HG03442 (cell line): ENCODE data around the gene HAPLN3.

ENCODE experiments used
- ATAC-seq: cut with Tn5 transposase; IDR thresholded peaks from one replicate; pipeline ENCODE4 v1.9.1; 2021; ENCODE audit warnings: mild to moderate bottlenecking, moderate library complexity; ENCODE audit not compliant: unreplicated experiment

The HAPLN3 gene

DNA sequence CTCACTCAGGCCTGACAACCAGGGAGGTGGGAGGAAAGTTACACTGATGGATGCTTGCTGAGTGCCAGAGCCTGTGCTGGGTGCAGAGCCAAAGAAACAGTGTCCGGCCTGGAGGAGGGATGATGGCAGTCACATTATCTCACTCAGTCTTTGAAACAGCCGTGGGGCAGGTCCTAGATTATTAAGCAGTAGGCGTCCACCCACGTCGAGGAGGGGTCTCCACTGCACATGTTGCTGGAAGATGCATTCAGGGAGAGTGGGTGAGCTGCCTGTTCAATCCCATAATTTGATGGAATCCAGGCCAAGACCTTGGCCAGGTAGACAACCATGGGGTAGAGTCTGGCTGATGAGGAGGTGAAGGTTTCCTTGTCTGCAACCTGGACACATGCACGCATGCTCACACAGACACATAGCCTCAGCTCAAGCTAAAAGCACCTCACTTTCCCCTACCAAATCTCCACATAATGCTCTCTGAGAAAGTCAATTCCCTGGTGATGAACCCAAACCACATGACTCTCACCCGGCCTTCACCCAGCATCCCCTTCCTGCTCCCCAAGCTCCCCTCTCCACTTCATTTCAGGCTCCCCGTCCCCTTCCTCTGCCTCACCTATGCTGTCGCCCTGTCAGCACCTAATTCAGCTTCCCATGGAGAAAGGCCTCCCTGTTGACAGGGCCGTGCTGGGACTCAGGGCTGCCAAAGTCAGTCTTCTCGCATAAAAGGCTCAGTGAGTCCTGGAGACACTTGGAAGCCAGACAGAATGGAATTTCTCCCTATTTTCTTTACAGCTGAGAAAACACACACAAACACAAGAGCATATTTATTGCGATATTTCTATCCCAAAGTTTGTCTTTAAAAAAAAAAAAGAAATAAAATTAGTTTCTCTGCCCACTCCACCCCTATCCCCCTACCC, 62.3 kb downstream of the HAPLN3 start:
- ATAC-seq: no peak

DNA sequence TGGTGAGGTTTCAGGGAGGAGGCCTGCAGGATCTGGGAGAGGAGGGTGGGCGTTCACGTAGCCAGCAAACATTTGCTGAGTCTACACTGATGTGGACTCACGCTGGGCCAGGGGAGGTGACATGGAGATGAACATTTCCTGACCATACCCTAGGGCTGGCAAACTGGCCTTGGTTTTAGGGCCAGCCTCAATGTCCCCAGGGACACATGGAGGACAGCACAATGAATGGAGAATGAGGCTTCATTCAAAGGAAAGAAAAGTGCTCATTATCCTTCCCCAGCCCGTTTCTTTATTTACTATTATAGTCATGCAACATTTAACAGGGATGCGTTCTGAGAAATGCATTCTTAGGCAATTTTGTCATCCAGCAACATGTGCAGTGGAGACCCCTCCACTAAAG, 65.3 kb downstream of the HAPLN3 start:
- ATAC-seq: no peak

DNA sequence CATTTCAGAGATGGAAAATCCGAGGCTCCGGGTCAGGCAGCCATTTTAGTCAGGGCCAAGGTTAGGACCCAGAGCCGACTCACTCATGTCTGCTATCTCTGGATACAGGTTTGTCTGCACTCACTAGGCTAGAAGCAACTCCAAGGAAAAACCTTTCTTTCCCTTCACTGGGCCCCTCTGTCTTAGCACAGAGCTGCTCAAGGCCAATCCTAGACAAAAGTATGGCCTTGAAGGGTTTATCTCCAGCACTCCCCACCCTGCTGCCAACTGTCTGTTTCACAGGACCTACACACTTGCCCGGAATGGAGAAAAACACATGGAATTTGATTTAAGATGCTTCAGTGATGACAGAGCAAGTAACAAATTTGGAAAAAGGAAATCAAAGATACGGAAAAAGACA, 66.6 kb downstream of the HAPLN3 start:
- no peak for ATAC-seq
